HG03378 (cell line): ENCODE measurements around the gene MRPS17.

Experiments
- ATAC-seq: cut with Tn5 transposase; IDR thresholded peaks from one replicate; pipeline ENCODE4 v1.9.1; 2021; ENCODE audit warnings: mild to moderate bottlenecking, moderate library complexity; ENCODE audit not compliant: unreplicated experiment

The MRPS17 gene

GRCh38 chr7:55970561-55970960, 18.9 kb downstream of the MRPS17 start:
- no peak for ATAC-seq

GRCh38 chr7:55970978-55971377, 19.3 kb downstream of the MRPS17 start:
- no peak for ATAC-seq

- ATAC-seq, result no peak
Measured at GRCh38 chr7:55973747-55974250, 22.1 kb downstream of the MRPS17 start.

- no peak for ATAC-seq
Measured at GRCh38 chr7:55975988-55976633, 24.4 kb downstream of the MRPS17 start.

GRCh38 chr7:55977831-55978230, 26.2 kb downstream of the MRPS17 start:
- no peak for ATAC-seq

GRCh38 chr7:55980266-55980665, 28.6 kb downstream of the MRPS17 start:
- no peak for ATAC-seq

- ATAC-seq, result no peak
Measured at GRCh38 chr7:55983537-55983936, 31.9 kb downstream of the MRPS17 start.

- no peak for ATAC-seq
Measured at GRCh38 chr7:55992346-55992745, 40.7 kb downstream of the MRPS17 start.

- no peak for ATAC-seq
Measured at GRCh38 chr7:55996856-55997500, 45.3 kb downstream of the MRPS17 start.

GRCh38 chr7:56003749-56004148, 52.1 kb downstream of the MRPS17 start:
- ATAC-seq, result no peak
